Measurements from ENCODE around the gene CHD2. TPM values are rescaled to one million over a fixed set of nuclear protein-coding genes. Genes with fewer than 3 reads are reported as not detected.

The CHD2 gene
- total RNA-seq, 1 experiment from 2014 or later, result 81.8 TPM

DNA sequence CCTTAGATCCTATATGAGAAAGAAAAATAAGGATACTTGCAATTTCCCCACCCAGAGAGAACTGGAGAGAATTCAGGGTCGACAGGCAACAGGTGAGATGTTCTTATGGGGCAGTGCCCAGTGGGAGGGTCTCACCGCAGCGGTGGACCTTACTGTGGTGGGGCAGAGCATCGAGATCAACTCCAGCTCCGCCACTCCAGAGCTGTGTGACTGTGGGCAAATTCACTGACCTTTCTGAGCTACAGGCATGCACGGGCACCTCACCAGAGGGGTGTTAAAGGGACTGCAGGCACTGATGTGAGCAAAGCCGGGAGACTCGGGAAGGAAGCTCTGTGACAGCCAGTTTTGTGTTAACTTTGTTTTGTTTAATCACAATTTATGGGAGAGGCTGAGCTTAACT lies 158.0 kb downstream of the CHD2 start:
- no peaks in the 10 kb centered on the region; the same call in 1 of the 2 replicates for H3K27me3 ChIP-seq (ENCODE audit: control insufficient read depth, insufficient read depth, low read length)
- TF ChIP-seq TCF7L2 (IDR thresholded peaks at IDR 0.05; ENCODE audit: low read depth, low read length), result no peak
- TF ChIP-seq, protein P1, sequence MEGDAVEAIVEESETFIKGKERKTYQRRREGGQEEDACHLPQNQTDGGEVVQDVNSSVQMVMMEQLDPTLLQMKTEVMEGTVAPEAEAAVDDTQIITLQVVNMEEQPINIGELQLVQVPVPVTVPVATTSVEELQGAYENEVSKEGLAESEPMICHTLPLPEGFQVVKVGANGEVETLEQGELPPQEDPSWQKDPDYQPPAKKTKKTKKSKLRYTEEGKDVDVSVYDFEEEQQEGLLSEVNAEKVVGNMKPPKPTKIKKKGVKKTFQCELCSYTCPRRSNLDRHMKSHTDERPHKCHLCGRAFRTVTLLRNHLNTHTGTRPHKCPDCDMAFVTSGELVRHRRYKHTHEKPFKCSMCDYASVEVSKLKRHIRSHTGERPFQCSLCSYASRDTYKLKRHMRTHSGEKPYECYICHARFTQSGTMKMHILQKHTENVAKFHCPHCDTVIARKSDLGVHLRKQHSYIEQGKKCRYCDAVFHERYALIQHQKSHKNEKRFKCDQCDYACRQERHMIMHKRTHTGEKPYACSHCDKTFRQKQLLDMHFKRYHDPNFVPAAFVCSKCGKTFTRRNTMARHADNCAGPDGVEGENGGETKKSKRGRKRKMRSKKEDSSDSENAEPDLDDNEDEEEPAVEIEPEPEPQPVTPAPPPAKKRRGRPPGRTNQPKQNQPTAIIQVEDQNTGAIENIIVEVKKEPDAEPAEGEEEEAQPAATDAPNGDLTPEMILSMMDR (IDR thresholded peaks at IDR 0.05), result no peak
- TF ChIP-seq, protein P2, sequence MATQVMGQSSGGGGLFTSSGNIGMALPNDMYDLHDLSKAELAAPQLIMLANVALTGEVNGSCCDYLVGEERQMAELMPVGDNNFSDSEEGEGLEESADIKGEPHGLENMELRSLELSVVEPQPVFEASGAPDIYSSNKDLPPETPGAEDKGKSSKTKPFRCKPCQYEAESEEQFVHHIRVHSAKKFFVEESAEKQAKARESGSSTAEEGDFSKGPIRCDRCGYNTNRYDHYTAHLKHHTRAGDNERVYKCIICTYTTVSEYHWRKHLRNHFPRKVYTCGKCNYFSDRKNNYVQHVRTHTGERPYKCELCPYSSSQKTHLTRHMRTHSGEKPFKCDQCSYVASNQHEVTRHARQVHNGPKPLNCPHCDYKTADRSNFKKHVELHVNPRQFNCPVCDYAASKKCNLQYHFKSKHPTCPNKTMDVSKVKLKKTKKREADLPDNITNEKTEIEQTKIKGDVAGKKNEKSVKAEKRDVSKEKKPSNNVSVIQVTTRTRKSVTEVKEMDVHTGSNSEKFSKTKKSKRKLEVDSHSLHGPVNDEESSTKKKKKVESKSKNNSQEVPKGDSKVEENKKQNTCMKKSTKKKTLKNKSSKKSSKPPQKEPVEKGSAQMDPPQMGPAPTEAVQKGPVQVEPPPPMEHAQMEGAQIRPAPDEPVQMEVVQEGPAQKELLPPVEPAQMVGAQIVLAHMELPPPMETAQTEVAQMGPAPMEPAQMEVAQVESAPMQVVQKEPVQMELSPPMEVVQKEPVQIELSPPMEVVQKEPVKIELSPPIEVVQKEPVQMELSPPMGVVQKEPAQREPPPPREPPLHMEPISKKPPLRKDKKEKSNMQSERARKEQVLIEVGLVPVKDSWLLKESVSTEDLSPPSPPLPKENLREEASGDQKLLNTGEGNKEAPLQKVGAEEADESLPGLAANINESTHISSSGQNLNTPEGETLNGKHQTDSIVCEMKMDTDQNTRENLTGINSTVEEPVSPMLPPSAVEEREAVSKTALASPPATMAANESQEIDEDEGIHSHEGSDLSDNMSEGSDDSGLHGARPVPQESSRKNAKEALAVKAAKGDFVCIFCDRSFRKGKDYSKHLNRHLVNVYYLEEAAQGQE (IDR thresholded peaks at IDR 0.05; ENCODE audit: insufficient read depth in 1 of 2, low read depth in 2 of 2, low read length in 1 of 2), result no peak
- no peak overlapping the region for H3K27ac ChIP-seq (ENCODE audit: low read length)
- H3K9me3 ChIP-seq (ENCODE audit: control insufficient read depth, insufficient read depth, low read depth, low read length), result no peaks in the 10 kb centered on the region
- H3K4me3 ChIP-seq (ENCODE audit: low read depth in 2 of 2, low read length in 2 of 2), result no peak overlapping the region
- no peaks in the 10 kb centered on the region; the same call in 1 of the 2 replicates for H3K4me1 ChIP-seq (ENCODE audit: control insufficient read depth, insufficient read depth, low read length)
- no TSS peak for BruUV-seq (replicated peaks)
- no peaks in the 10 kb centered on the region for H3K36me3 ChIP-seq (ENCODE audit: control insufficient read depth, insufficient read depth, low read length)
- no peak for DNase-seq (ENCODE audit: low read depth, low spot score)
- ChIA-PET CTCF (no interaction called here), POLR2A (no interaction called here)
- ATAC-seq, result no peak
- in situ Hi-C loops (cut with HindIII; ENCODE audit: low pct_unique_long_range_greater_than_20kb, low sequenced_read_pairs) (no loop called here), intact Hi-C loops (cut with micrococcal nuclease; ENCODE audit: unreplicated experiment) (no loop called here)

GRCh38 chr15:93058904-93059427 lies 158.8 kb downstream of the CHD2 start:
- Histone ChIP-seq H3K4me3 (ENCODE audit: low read depth in 2 of 2, low read length in 2 of 2) (no peak overlapping the region), H3K4me1 (ENCODE audit: control insufficient read depth, insufficient read depth, low read length) (no peaks in the 10 kb centered on the region; the same call in 1 of the 2 replicates), H3K36me3 (ENCODE audit: control insufficient read depth, insufficient read depth, low read length) (no peaks in the 10 kb centered on the region), H3K27ac (ENCODE audit: low read length) (no peak overlapping the region), H3K9me3 (ENCODE audit: control insufficient read depth, insufficient read depth, low read depth, low read length) (no peaks in the 10 kb centered on the region), H3K27me3 (ENCODE audit: control insufficient read depth, insufficient read depth, low read length) (no peaks in the 10 kb centered on the region; the same call in 1 of the 2 replicates)
- DNase-seq (ENCODE audit: low read depth, low spot score) (no peak), ATAC-seq (no peak)
- CTCF ChIA-PET, result no interaction called here
- TF ChIP-seq, protein P2 (IDR thresholded peaks at IDR 0.05; ENCODE audit: insufficient read depth in 1 of 2, low read depth in 2 of 2, low read length in 1 of 2), result no peak
- TF ChIP-seq POLR2AphosphoS5 (IDR thresholded peaks at IDR 0.05; ENCODE audit: low read depth, low read length) (no peak), TCF7L2 (IDR thresholded peaks at IDR 0.05; ENCODE audit: low read depth, low read length) (no peak), SIN3A (IDR thresholded peaks at IDR 0.05; ENCODE audit: borderline replicate concordance, insufficient read depth, low read depth, low read length) (no peak)
- TF ChIP-seq, protein P1 (IDR thresholded peaks at IDR 0.05), result no peak
- intact Hi-C loops (cut with micrococcal nuclease; ENCODE audit: unreplicated experiment) (no loop called here), in situ Hi-C loops (cut with HindIII; ENCODE audit: low pct_unique_long_range_greater_than_20kb, low sequenced_read_pairs) (no loop called here)
- POLR2A ChIA-PET, result no interaction called here
- BruUV-seq (replicated peaks), result no TSS peak
